PFSK-1 (cell line): Measurements from ENCODE around the gene SNTB2.

Experiments
- FOXP2 ChIP-seq: optimal IDR thresholded peaks from 2 replicates; pipeline ENCODE3; 2011; ENCODE audit warnings: borderline replicate concordance, control low read depth, inconsistent platforms; ENCODE audit not compliant: insufficient read depth; ENCODE audit errors: extremely low read length, extremely low read depth
- POLR2AphosphoS5 ChIP-seq: IDR thresholded peaks from 2 replicates; pipeline ENCODE4 v1.6.1; 2012; ENCODE audit warnings: low read depth, mild to moderate bottlenecking, control low read depth, low read length, moderate library complexity
- SIN3A ChIP-seq: IDR thresholded peaks from 2 replicates; pipeline ENCODE4 v1.6.1; 2012; ENCODE audit warnings: mild to moderate bottlenecking, low read length, moderate library complexity, borderline replicate concordance; ENCODE audit not compliant: insufficient read depth
- TAF1 ChIP-seq: IDR thresholded peaks from 2 replicates; pipeline ENCODE4 v1.6.1; 2012; ENCODE audit warnings: low read length, control low read depth, borderline replicate concordance; ENCODE audit not compliant: insufficient read depth
- TF ChIP-seq, protein P1 (sequence below), 2 experiments: IDR thresholded peaks; 2 replicates each; pipeline versions ENCODE4 v1.6.1 to v1.8.0; 2011 to 2012; ENCODE audit warnings: low read depth in 2 of 2, low read length in 2 of 2, control low read depth in 1 of 2, inconsistent platforms in 1 of 2, mild to moderate bottlenecking in 1 of 2, moderate library complexity in 1 of 2; ENCODE audit not compliant: insufficient read depth in 1 of 2

DNA sequence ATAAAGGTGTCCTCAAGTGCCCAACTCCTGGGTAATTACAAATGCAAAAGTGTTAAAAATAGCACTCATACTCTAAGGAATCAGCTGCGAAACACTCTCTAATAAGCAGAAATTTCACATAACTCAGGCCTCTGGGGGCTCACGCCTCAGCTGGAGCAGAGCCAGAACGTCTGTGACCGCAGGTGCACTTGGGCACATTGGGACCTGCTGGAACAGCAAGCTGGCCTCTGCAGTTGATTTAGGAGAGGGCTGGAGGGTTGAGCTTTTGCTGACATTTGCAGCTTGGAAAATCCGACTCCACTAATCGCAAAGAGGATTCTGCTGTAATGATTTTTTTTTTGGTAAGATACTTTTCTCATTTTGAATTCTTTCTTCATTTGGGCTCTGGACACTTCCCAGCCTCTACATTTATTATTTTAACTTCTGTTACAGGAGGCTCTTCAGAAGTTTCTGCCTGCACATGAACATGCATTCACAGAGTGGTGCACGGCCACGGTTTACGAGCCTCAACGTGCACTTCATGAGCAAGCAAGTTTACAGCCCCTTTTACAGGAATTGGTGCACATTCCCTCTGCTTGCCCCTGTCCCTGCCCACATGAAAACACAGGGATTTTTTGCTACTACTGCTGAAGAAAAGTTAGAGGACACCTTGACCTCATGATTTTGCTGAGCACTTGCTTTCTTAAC is 4.1 kb upstream of the SNTB2 start:
- TF ChIP-seq, protein P1, sequence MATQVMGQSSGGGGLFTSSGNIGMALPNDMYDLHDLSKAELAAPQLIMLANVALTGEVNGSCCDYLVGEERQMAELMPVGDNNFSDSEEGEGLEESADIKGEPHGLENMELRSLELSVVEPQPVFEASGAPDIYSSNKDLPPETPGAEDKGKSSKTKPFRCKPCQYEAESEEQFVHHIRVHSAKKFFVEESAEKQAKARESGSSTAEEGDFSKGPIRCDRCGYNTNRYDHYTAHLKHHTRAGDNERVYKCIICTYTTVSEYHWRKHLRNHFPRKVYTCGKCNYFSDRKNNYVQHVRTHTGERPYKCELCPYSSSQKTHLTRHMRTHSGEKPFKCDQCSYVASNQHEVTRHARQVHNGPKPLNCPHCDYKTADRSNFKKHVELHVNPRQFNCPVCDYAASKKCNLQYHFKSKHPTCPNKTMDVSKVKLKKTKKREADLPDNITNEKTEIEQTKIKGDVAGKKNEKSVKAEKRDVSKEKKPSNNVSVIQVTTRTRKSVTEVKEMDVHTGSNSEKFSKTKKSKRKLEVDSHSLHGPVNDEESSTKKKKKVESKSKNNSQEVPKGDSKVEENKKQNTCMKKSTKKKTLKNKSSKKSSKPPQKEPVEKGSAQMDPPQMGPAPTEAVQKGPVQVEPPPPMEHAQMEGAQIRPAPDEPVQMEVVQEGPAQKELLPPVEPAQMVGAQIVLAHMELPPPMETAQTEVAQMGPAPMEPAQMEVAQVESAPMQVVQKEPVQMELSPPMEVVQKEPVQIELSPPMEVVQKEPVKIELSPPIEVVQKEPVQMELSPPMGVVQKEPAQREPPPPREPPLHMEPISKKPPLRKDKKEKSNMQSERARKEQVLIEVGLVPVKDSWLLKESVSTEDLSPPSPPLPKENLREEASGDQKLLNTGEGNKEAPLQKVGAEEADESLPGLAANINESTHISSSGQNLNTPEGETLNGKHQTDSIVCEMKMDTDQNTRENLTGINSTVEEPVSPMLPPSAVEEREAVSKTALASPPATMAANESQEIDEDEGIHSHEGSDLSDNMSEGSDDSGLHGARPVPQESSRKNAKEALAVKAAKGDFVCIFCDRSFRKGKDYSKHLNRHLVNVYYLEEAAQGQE (IDR thresholded peaks at IDR 0.05; ENCODE audit: insufficient read depth in 1 of 2, low read depth in 2 of 2, low read length in 2 of 2), result no peak
- TF ChIP-seq TAF1 (no peak), POLR2AphosphoS5 (no peak), SIN3A (no peak), FOXP2 (no peak)
